ENCODE measurements around the gene SP100.

DNA sequence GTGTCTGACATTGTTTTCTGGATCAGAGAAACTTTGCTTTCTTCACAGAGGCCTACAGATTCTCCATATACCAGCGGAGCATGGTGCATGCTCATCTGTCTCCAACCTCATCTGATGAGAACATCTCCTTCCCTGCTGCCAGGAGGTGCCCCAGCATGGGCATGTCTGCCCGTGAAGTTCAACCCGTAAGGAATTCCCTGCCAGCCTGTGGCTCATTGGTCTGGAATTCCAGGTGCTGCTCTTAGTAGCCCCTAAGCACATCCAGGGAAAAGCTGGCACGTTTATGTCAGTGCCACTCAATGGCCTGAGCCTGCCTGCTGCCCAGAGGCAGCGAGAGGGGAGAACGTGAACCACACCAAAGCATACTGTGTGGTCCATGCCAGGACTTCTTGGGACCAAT lies 1.7 kb upstream of the SP100 start:
- TF ChIP-seq, protein P1, sequence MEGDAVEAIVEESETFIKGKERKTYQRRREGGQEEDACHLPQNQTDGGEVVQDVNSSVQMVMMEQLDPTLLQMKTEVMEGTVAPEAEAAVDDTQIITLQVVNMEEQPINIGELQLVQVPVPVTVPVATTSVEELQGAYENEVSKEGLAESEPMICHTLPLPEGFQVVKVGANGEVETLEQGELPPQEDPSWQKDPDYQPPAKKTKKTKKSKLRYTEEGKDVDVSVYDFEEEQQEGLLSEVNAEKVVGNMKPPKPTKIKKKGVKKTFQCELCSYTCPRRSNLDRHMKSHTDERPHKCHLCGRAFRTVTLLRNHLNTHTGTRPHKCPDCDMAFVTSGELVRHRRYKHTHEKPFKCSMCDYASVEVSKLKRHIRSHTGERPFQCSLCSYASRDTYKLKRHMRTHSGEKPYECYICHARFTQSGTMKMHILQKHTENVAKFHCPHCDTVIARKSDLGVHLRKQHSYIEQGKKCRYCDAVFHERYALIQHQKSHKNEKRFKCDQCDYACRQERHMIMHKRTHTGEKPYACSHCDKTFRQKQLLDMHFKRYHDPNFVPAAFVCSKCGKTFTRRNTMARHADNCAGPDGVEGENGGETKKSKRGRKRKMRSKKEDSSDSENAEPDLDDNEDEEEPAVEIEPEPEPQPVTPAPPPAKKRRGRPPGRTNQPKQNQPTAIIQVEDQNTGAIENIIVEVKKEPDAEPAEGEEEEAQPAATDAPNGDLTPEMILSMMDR (IDR thresholded peaks at IDR 0.05; ENCODE audit: insufficient read depth, low read length, poor library complexity, severe bottlenecking): no peak
- no peak for TF ChIP-seq EZH2phosphoT487 (conservative IDR thresholded peaks at IDR 0.05; ENCODE audit: low read length)
